ENCODE results near the gene ATL1.

The ATL1 gene

DNA sequence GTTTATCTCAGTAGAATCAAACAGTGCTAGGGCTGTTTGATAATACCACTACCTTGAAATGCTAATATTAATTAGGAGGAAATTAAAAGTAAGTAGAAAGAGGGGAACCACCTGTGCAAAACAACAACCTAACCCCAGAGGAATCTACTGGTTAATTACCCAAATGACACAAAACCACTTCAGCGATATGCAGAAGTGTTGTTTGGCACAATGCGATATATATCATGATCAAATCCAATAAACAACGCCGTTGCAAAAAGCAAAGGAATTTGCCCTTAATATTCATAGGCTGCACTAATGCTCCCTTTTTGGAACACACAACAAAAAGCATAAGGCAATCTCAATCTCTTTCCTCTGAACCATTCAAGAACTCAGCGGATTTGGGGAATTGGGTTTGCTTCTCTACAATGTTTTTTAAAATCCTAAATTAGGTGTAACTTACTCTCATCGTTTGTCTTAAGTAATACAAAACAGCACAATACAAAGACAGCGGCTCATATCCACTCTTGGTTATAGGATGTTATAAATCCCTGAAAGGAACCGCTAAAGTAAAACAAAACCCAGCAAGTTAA, 29.1 kb upstream of the ATL1 start:
- peak overlapping the region; percentile 96 for H3K4me3 ChIP-seq (ENCODE audit: low read depth, low read length)
- TF ChIP-seq, protein P1, sequence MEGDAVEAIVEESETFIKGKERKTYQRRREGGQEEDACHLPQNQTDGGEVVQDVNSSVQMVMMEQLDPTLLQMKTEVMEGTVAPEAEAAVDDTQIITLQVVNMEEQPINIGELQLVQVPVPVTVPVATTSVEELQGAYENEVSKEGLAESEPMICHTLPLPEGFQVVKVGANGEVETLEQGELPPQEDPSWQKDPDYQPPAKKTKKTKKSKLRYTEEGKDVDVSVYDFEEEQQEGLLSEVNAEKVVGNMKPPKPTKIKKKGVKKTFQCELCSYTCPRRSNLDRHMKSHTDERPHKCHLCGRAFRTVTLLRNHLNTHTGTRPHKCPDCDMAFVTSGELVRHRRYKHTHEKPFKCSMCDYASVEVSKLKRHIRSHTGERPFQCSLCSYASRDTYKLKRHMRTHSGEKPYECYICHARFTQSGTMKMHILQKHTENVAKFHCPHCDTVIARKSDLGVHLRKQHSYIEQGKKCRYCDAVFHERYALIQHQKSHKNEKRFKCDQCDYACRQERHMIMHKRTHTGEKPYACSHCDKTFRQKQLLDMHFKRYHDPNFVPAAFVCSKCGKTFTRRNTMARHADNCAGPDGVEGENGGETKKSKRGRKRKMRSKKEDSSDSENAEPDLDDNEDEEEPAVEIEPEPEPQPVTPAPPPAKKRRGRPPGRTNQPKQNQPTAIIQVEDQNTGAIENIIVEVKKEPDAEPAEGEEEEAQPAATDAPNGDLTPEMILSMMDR (IDR thresholded peaks at IDR 0.05; ENCODE audit: low read depth, low read length) = no peak

DNA sequence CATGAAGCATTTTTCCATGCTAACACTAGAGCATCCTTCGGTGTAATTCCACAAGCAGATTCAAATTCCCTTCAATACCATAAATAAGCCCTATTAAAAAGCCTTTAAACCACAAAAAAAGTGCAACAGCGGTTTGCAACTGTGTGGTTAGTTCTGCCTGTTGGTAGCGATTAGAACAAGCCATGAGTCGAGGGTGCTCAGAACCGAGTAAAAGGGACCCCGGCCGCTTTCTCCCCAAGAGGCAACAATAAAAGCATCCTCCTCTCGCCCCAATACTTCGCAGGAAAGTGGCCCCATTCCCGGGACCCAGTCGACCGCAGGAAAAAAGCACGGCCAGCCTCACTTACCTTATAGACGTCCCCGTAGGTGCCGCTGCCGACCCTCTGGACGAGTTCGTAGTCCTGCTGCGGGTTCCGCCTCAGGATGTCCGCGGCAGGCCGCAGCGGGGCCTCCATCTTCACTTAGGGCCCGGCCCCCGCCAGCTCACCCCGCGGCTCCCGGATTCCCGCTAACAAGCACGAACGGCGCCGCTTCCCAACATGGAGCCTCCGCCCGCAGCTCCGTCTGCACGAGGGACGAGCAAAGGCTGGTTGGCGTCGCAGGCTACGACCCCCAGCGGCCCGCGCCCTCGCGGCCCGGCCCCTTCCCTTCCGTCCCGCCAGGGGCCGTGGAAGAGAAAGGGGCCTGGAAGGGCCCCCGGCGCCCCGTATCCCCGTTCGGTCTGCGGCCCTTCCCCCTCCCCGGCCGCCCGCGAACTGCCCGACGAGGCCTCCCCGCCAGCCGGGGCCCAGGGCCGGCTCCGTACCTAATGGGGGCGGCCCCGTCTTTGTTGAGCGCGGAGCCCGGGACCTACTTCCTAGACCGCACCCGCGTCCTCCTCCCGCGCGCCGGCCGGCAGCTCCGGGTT, 28.1 kb upstream of the ATL1 start:
- H3K4me3 ChIP-seq (ENCODE audit: low read depth, low read length) = peak overlapping the region; percentile 96
- TF ChIP-seq, protein P1 (IDR thresholded peaks at IDR 0.05; ENCODE audit: low read depth, low read length) = no peak

DNA sequence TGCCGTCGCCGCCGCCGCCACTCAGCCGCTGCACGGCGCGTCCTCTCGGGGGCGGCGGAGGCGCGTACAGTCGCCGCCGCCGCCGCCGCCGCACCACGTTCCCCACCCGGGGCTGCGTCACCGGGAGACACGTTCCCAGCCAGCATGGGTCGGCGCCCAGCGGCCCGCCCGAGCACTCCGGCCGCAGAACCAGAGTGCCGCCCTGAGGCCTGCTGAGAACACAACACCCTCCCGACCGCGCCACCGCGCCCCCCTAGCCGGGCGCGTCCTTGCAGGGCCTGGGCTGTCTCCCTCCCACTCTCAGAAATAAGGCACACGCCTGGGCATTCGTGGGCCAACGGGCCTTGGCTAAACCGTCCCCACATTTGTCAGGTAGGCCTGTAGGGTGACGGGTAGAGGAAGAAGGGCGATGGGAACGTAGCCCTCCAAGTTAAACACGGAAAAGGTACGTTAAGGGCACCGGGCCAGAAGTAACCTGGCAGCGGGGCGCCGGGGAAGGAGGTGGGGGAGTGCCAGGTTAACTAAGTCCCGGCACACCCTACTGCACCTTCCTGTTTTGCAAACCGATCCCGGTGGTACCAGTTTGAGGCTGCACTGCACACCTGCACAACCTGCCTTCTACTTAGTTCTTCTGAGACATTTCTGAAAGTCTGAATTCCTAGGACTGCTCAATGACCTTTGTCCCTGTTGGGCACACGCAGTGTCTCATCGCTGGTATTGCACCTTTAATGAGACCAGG, 27.3 kb upstream of the ATL1 start, which contains the start of gene MAP4K5:
MAP4K5 (minus strand) TSS at position 68 of the 739 bp plus-strand sequence. CDS start 520 bp downstream, outside the sequence.
- TF ChIP-seq, protein P1 (IDR thresholded peaks at IDR 0.05; ENCODE audit: low read depth, low read length) = peak; percentile 85
- H3K4me3 ChIP-seq (ENCODE audit: low read depth, low read length) = peak within 1 kb of the TSS; percentile 96

DNA sequence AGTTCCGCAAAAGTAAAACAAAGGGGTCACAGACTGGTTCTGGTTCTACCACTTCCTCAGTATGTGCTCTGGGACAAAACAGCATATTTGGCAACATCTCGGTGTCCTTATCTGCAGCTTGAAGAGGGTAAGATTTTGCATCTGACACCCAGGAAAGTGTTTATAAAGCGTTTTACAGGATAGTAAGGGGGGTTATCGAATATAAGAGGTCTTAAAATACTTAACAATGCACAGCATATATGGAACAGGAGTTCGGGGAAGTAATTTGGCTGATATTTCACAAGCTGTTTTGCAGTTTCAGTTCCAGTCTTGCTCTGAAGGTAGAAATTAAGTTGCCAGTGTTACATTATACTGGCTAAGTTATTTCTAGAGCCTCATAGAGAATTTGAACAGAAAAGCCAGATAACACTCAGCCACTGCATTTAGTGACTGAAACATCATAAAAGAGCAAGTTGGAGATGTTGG, 26.7 kb upstream of the ATL1 start:
- H3K4me3 ChIP-seq (ENCODE audit: low read depth, low read length) = peak overlapping the region; percentile 96
- TF ChIP-seq, protein P1 (IDR thresholded peaks at IDR 0.05; ENCODE audit: low read depth, low read length) = no peak

DNA sequence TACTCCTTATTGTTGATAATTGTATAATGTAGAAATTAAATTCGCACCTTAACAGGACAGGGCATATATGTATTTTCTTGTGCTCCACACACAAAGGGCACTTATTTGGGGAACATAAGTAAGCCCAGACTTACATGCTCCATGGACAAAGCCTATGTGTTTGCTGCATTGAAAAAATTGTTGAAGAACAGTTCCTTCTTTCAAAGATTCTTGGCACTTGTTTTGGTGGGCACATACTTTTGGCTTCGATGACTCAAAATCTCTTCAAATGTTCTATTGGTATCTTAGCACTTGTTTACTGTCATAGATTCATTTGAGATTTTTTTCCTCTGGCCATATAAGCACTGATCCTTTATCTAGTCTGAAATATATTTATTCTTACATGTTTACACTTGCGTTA, 26.1 kb upstream of the ATL1 start:
- TF ChIP-seq, protein P1 (IDR thresholded peaks at IDR 0.05; ENCODE audit: low read depth, low read length) = no peak
- H3K4me3 ChIP-seq (ENCODE audit: low read depth, low read length) = no peak overlapping the region

DNA sequence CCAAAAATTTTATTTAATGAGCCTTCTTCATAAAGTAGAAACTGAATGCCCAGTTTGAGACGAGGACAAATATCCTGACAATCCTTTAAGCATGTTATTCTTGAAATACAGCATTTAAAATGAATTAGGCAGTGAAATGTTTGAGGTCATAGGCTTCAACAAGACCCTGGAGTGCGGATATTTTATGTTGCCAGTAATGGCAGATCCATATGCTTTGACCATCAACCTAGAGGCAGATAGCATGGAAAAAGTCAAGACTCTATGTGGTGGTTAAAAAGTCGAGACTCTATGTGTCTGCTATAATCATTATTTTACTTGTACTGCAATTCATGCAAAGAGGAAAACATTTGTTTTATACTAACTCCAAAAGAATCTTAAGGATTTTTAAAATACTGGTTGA, 25.5 kb upstream of the ATL1 start:
- H3K4me3 ChIP-seq (ENCODE audit: low read depth, low read length) = no peak overlapping the region
- TF ChIP-seq, protein P1 (IDR thresholded peaks at IDR 0.05; ENCODE audit: low read depth, low read length) = no peak

Data from WI38 (cell line).